ENCODE measurements around the gene ZDHHC13. TPM values are rescaled to one million over a fixed set of nuclear protein-coding genes. Genes with fewer than 3 reads are reported as not detected.

Gene ZDHHC13
- polyA plus RNA-seq, 1 of the 3 experiments (the other 2 are of a cell fraction): 8.2 TPM

- TF ChIP-seq CHD2 (IDR thresholded peaks at IDR 0.05; ENCODE audit: low read length, partially characterized antibody) (no peak), EP300 (IDR thresholded peaks at IDR 0.05; ENCODE audit: borderline replicate concordance in 1 of 2, low read depth in 1 of 2, low read length in 1 of 2) (no peak), YY1 (IDR thresholded peaks at IDR 0.05; ENCODE audit: low read depth) (no peak), EZH2phosphoT487 (IDR thresholded peaks at IDR 0.05; ENCODE audit: borderline replicate concordance, low read depth) (no peak), RAD21 (IDR thresholded peaks at IDR 0.05; ENCODE audit: low read length) (no peak), TCF12 (IDR thresholded peaks at IDR 0.05) (no peak), RCOR1 (IDR thresholded peaks at IDR 0.05; ENCODE audit: low read length) (no peak), SIN3A (IDR thresholded peaks at IDR 0.05; ENCODE audit: borderline replicate concordance, low read depth, low read length) (no peak), PBX3 (IDR thresholded peaks at IDR 0.05) (no peak), GATA2 (CRISPR knock-in tag; IDR thresholded peaks at IDR 0.05) (no peak), USF1 (IDR thresholded peaks at IDR 0.05; ENCODE audit: borderline replicate concordance, low read depth) (no peak), MEF2A (IDR thresholded peaks at IDR 0.05; ENCODE audit: borderline replicate concordance, low read depth) (no peak)
These were observed 12.0 kb upstream of the ZDHHC13 start (continued) for GRCh38 chr11:19105011-19105410.

- ChIA-PET CTCF (no interaction called here), POLR2A (no interaction called here)
- Histone ChIP-seq H3K4me3 (ENCODE audit: low read depth in 2 of 2, low read length in 1 of 2) (no peak overlapping the region), H3K27ac (ENCODE audit: low read depth in 2 of 2, low read length in 1 of 2) (no peak overlapping the region), H3K4me2 (no peak overlapping the region), H3K79me2 (ENCODE audit: insufficient read depth) (no peaks in the 10 kb centered on the region), H3F3A (replicated peaks; ENCODE audit: insufficient read depth) (no peaks in the 10 kb centered on the region), H4K20me1 (ENCODE audit: insufficient read depth) (no peaks in the 10 kb centered on the region), H3K4me1 (ENCODE audit: control insufficient read depth in 1 of 2, insufficient read depth in 2 of 2, low read depth in 1 of 2, low read length in 1 of 2) (peaks cover 0 to 2% of the 10 kb centered on the region in 2 experiments; a peak in 1 of 4 replicates), H3K9me2 (no peaks in the 10 kb centered on the region), H3K27me3 (ENCODE audit: insufficient read depth) (peaks cover 16% of the 10 kb centered on the region), H3K9ac (no peak overlapping the region), H3K36me3 (replicated peaks in 1 of 2; ENCODE audit: control insufficient read depth in 1 of 2, insufficient read depth in 2 of 2, low read length in 1 of 2) (no peaks in the 10 kb centered on the region), H3K9me3 (no peaks in the 10 kb centered on the region), H2AFZ (ENCODE audit: low read depth) (no peak overlapping the region)
- WGBS (ENCODE audit: low lambda C conversion rate): 77% methylated on average over 1 of the region's 1 CpG
- TF ChIP-seq CHD2 (IDR thresholded peaks at IDR 0.05; ENCODE audit: low read length, partially characterized antibody) (no peak), EZH2phosphoT487 (IDR thresholded peaks at IDR 0.05; ENCODE audit: borderline replicate concordance, low read depth) (no peak), TEAD4 (IDR thresholded peaks at IDR 0.05; ENCODE audit: borderline replicate concordance, insufficient read depth) (no peak), ZBTB33 (IDR thresholded peaks at IDR 0.05; ENCODE audit: borderline replicate concordance, low read depth) (no peak)
- no peak for DNase-seq
These were observed 9.8 kb upstream of the ZDHHC13 start for GRCh38 chr11:19107125-19107524.
